HepG2 (cell line): ENCODE measurements around the gene ASXL1. TPM values are rescaled to one million over a fixed set of nuclear protein-coding genes. Genes with fewer than 3 reads are reported as not detected.

Experiments used
- CBX1 ChIP-seq: IDR thresholded peaks from one replicate; pipeline ENCODE4 v1.6.1; 2016; ENCODE audit warnings: antibody characterized with exemption, low read depth
- HDAC2 ChIP-seq: sonication (generic); formaldehyde crosslinking; IDR thresholded peaks from 2 replicates; pipeline ENCODE4 v1.4.0; 2020; ENCODE audit warnings: missing genetic modification reagents
- HES4 ChIP-seq: sonication (generic); formaldehyde crosslinking; IDR thresholded peaks from 2 replicates; pipeline ENCODE4 v1.9.0; 2021; ENCODE audit warnings: mild to moderate bottlenecking, missing genetic modification reagents, borderline replicate concordance
- MED1 ChIP-seq: sonication (generic); formaldehyde crosslinking; IDR thresholded peaks from 2 replicates; pipeline ENCODE4 v1.4.0; 2020; ENCODE audit warnings: missing genetic modification reagents
- MIXL1 ChIP-seq: IDR thresholded peaks from 2 replicates; pipeline ENCODE4 v1.6.1; 2016
- RFX3 ChIP-seq: IDR thresholded peaks from 2 replicates; pipeline ENCODE4 v1.6.1; 2016; ENCODE audit warnings: missing biosample characterization, missing genetic modification reagents
- RFXANK ChIP-seq: IDR thresholded peaks from 2 replicates; pipeline ENCODE4 v1.6.1; 2016
- RXRA ChIP-seq: sonication (generic); formaldehyde crosslinking; IDR thresholded peaks from 2 replicates; pipeline ENCODE4 v1.5.1; 2020; ENCODE audit warnings: missing genetic modification reagents
- RXRB ChIP-seq: IDR thresholded peaks from 2 replicates; pipeline ENCODE4 v1.6.1; 2016; ENCODE audit warnings: borderline replicate concordance, missing genetic modification reagents, missing compliant biosample characterization
- TCF7 ChIP-seq: sonication (generic); IDR thresholded peaks from 2 replicates; pipeline ENCODE4 v1.6.1; 2016; ENCODE audit warnings: antibody characterized with exemption, low read depth
- TEAD2 ChIP-seq: sonication (generic); formaldehyde crosslinking; IDR thresholded peaks from 2 replicates; pipeline ENCODE4 v1.9.0; 2021; ENCODE audit warnings: missing genetic modification reagents
- ZBTB1 ChIP-seq: sonication (generic); formaldehyde crosslinking; IDR thresholded peaks from 2 replicates; pipeline ENCODE4 v1.4.0; 2020; ENCODE audit warnings: missing genetic modification reagents, borderline replicate concordance
- ZNF383 ChIP-seq: sonication (generic); formaldehyde crosslinking; IDR thresholded peaks from 2 replicates; pipeline ENCODE4 v1.4.0; 2020; ENCODE audit warnings: missing genetic modification reagents, mild to moderate bottlenecking, borderline replicate concordance
- ZNF569 ChIP-seq: sonication (generic); formaldehyde crosslinking; IDR thresholded peaks from 2 replicates; pipeline ENCODE4 v1.5.0; 2020; ENCODE audit warnings: mild to moderate bottlenecking, missing genetic modification reagents, moderate library complexity, borderline replicate concordance
- polyA plus RNA-seq, 8 experiments: library from polyadenylated mRNA; depleted of rRNA in 3 of 8; stranded (reverse) in 7 of 8; unstranded in 1 of 8; fragments of >200 nt; fragmentation: Illumina TruSeq in 4 of 8; extraction: Trizol in 4 of 8; gene quantifications; 2 replicates each; pipeline versions ENCODE4 v1.2.1 to v1.2.3, GENCODE V29; 2011 to 2016; ENCODE audit warnings: low read depth in 4 of 8, missing spikeins in 1 of 8, mixed read lengths in 1 of 8; ENCODE audit not compliant: insufficient read depth in 1 of 8
- total RNA-seq, 5 experiments: library from RNA; depleted of rRNA; stranded (reverse); fragments of >200 nt; fragmentation: Illumina TruSeq; extraction: Trizol; gene quantifications; 2 replicates each; pipeline ENCODE4 v1.2.3, GENCODE V29; 2016; ENCODE audit warnings: low read depth in 1 of 5
- TF ChIP-seq, protein P1 (sequence below): sonication (generic); formaldehyde crosslinking; IDR thresholded peaks from 2 replicates; pipeline ENCODE4 v1.5.0; 2020; ENCODE audit warnings: mild to moderate bottlenecking, missing genetic modification reagents
- TF ChIP-seq, protein P2 (sequence below): sonication (generic); formaldehyde crosslinking; conservative IDR thresholded peaks from 2 replicates; pipeline ENCODE4 v1.5.0; 2020; ENCODE audit warnings: missing genetic modification reagents
- TF ChIP-seq, protein P3 (sequence below): sonication (generic); formaldehyde crosslinking; IDR thresholded peaks from 2 replicates; pipeline ENCODE4 v1.5.0; 2020; ENCODE audit warnings: mild to moderate bottlenecking, missing genetic modification reagents, borderline replicate concordance
- TF ChIP-seq, protein P4 (sequence below): sonication (generic); formaldehyde crosslinking; conservative IDR thresholded peaks from 2 replicates; pipeline ENCODE4 v1.4.0; 2020; ENCODE audit warnings: missing genetic modification reagents

Gene ASXL1
- total and polyA plus RNA-seq, 2 of the 13 experiments (the other 11 are each of a cell fraction or from before 2014, with no cell fraction given) = 62.1 to 74.8 TPM

DNA sequence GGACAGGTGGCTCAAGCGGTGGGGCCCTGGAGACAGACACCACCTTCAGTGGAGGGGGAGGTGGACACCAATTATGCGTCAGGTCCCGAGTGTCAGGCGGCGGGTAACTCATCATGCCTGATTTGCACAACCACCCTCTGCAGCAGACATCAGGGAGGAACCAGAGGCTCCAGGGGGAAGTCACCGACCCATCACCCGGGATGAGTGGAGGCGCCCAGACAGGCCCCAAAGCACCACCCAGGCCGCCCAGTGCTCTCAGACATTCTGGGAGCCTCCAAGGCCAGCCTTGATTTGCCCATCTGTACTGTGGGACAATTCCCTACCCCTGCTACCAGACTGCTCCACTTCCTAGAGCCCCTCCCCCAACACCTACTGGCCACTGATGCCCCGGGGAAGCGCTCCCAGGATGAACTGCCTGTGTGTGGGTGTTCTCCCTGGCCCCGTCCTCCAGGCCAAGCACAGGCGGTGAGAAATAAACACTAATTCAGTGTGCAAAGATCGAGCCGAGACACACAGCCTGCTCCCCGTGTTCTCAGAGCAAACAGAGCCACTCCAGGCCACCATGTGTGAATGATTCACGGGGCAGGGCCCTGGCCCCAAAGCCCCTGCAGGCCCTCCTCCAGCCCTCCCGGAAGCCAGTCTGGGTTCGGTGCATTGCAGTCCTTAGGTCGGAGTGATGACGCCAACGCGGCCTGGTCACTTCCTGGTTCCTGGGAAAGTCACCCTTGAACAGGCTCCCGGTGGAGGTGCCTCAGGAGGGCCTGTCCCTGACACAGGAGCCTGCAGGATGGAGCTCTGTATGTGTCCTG, 107.2 kb downstream of the ASXL1 start (continued):
- TF ChIP-seq, protein P1, sequence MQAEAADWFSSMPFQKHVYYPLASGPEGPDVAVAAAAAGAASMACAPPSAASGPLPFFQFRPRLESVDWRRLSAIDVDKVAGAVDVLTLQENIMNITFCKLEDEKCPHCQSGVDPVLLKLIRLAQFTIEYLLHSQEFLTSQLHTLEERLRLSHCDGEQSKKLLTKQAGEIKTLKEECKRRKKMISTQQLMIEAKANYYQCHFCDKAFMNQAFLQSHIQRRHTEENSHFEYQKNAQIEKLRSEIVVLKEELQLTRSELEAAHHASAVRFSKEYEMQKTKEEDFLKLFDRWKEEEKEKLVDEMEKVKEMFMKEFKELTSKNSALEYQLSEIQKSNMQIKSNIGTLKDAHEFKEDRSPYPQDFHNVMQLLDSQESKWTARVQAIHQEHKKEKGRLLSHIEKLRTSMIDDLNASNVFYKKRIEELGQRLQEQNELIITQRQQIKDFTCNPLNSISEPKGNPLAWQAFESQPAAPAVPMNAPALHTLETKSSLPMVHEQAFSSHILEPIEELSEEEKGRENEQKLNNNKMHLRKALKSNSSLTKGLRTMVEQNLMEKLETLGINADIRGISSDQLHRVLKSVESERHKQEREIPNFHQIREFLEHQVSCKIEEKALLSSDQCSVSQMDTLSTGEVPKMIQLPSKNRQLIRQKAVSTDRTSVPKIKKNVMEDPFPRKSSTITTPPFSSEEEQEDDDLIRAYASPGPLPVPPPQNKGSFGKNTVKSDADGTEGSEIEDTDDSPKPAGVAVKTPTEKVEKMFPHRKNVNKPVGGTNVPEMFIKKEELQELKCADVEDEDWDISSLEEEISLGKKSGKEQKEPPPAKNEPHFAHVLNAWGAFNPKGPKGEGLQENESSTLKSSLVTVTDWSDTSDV = peak; percentile 50; the same call in 1 of the 2 replicates
- TF ChIP-seq RXRA = peak; percentile 95
- TF ChIP-seq, protein P2, sequence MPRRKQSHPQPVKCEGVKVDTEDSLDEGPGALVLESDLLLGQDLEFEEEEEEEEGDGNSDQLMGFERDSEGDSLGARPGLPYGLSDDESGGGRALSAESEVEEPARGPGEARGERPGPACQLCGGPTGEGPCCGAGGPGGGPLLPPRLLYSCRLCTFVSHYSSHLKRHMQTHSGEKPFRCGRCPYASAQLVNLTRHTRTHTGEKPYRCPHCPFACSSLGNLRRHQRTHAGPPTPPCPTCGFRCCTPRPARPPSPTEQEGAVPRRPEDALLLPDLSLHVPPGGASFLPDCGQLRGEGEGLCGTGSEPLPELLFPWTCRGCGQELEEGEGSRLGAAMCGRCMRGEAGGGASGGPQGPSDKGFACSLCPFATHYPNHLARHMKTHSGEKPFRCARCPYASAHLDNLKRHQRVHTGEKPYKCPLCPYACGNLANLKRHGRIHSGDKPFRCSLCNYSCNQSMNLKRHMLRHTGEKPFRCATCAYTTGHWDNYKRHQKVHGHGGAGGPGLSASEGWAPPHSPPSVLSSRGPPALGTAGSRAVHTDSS = no peak
- TF ChIP-seq, protein P3, sequence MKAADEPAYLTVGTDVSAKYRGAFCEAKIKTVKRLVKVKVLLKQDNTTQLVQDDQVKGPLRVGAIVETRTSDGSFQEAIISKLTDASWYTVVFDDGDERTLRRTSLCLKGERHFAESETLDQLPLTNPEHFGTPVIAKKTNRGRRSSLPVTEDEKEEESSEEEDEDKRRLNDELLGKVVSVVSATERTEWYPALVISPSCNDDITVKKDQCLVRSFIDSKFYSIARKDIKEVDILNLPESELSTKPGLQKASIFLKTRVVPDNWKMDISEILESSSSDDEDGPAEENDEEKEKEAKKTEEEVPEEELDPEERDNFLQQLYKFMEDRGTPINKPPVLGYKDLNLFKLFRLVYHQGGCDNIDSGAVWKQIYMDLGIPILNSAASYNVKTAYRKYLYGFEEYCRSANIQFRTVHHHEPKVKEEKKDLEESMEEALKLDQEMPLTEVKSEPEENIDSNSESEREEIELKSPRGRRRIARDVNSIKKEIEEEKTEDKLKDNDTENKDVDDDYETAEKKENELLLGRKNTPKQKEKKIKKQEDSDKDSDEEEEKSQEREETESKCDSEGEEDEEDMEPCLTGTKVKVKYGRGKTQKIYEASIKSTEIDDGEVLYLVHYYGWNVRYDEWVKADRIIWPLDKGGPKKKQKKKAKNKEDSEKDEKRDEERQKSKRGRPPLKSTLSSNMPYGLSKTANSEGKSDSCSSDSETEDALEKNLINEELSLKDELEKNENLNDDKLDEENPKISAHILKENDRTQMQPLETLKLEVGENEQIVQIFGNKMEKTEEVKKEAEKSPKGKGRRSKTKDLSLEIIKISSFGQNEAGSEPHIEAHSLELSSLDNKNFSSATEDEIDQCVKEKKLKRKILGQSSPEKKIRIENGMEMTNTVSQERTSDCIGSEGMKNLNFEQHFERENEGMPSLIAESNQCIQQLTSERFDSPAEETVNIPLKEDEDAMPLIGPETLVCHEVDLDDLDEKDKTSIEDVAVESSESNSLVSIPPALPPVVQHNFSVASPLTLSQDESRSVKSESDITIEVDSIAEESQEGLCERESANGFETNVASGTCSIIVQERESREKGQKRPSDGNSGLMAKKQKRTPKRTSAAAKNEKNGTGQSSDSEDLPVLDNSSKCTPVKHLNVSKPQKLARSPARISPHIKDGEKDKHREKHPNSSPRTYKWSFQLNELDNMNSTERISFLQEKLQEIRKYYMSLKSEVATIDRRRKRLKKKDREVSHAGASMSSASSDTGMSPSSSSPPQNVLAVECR (CRISPR knock-in tag) = peak; percentile 95
- peak; percentile 59; the same call in 1 of the 2 replicates for TF ChIP-seq ZNF569
- TF ChIP-seq RFXANK (CRISPR knock-in tag) = no peak
- TF ChIP-seq, protein P4, sequence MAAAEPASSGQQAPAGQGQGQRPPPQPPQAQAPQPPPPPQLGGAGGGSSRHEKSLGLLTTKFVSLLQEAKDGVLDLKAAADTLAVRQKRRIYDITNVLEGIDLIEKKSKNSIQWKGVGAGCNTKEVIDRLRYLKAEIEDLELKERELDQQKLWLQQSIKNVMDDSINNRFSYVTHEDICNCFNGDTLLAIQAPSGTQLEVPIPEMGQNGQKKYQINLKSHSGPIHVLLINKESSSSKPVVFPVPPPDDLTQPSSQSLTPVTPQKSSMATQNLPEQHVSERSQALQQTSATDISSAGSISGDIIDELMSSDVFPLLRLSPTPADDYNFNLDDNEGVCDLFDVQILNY (CRISPR knock-in tag) = no peak
- peak; percentile 95 for TF ChIP-seq MED1 (CRISPR knock-in tag)
- TF ChIP-seq CBX1 = no peak
- TF ChIP-seq RXRB = peak; percentile 94
- peak; percentile 71 for TF ChIP-seq MIXL1 (CRISPR knock-in tag)
- TF ChIP-seq TEAD2 = no peak; the same call in 1 of the 2 replicates
- TF ChIP-seq HDAC2 (CRISPR knock-in tag) = peak; percentile 81
- peak; percentile 41 for TF ChIP-seq HES4 (CRISPR knock-in tag)
- no peak for TF ChIP-seq TCF7
- TF ChIP-seq ZBTB1 (CRISPR knock-in tag) = 0 out of 2 replicates have a peak, but pooled peaks have one; percentile 11
- no peak; the same call in 1 of the 2 replicates for TF ChIP-seq ZNF383 (CRISPR knock-in tag)
- no peak for TF ChIP-seq RFX3 (CRISPR knock-in tag)
